Stomach smooth muscle (tissue), 2 donors: ENCODE data around the gene NACAD.

Source experiments
- H3K27ac ChIP-seq: one replicate; pipeline ENCODE4 v1.7.0; 2013; ENCODE audit warnings: mild to moderate bottlenecking, low read length, inconsistent platforms
- H3K27me3 ChIP-seq, 2 donors: one replicate each; pipeline ENCODE4 v1.7.0; 2013; ENCODE audit warnings: low read length in 2 of 2; ENCODE audit not compliant: insufficient read depth in 2 of 2, control insufficient read depth in 1 of 2
- H3K36me3 ChIP-seq, 2 donors: one replicate each; pipeline ENCODE4 v1.7.0; 2013; ENCODE audit warnings: low read length in 2 of 2; ENCODE audit not compliant: control insufficient read depth in 2 of 2, insufficient read depth in 2 of 2
- H3K4me1 ChIP-seq: one replicate; pipeline ENCODE4 v1.7.0; 2013; ENCODE audit warnings: low read length; ENCODE audit not compliant: control insufficient read depth, insufficient read depth
- H3K4me3 ChIP-seq, 2 donors: one replicate each; pipeline ENCODE4 v1.7.0; 2013; ENCODE audit warnings: low read length in 2 of 2
- H3K9ac ChIP-seq, 2 donors: one replicate each; pipeline ENCODE4 v1.7.0; 2013; ENCODE audit warnings: low read length in 2 of 2, mild to moderate bottlenecking in 1 of 2
- H3K9me3 ChIP-seq, 2 donors: one replicate each; pipeline ENCODE4 v1.7.0; 2013; ENCODE audit warnings: low read length in 2 of 2; ENCODE audit not compliant: control insufficient read depth in 2 of 2
- donor health status: healthy.
- donor health status: Pancreatic carcinoma.

Gene NACAD

GRCh38 chr7:45126920-45127319 is 38.2 kb upstream of the NACAD start:
- no peaks in the 10 kb centered on the region for H3K36me3 ChIP-seq
- no peak overlapping the region for H3K27ac ChIP-seq
- no peak overlapping the region for H3K4me3 ChIP-seq
- no peak overlapping the region for H3K9ac ChIP-seq
- no peaks in the 10 kb centered on the region for H3K9me3 ChIP-seq
- no peaks in the 10 kb centered on the region for H3K4me1 ChIP-seq
- H3K27me3 ChIP-seq, result no peaks in the 10 kb centered on the region

- Histone ChIP-seq H3K27me3 (no peaks in the 10 kb centered on the region), H3K9ac (no peak overlapping the region), H3K4me1 (no peaks in the 10 kb centered on the region)
Observed at GRCh38 chr7:45126201-45126600, 37.4 kb upstream of the NACAD start.

GRCh38 chr7:45125193-45125904 is 36.6 kb upstream of the NACAD start:
- Histone ChIP-seq H3K27ac (no peak overlapping the region), H3K36me3 (no peaks in the 10 kb centered on the region), H3K9me3 (no peaks in the 10 kb centered on the region), H3K4me3 (no peak overlapping the region), H3K27me3 (no peaks in the 10 kb centered on the region), H3K9ac (no peak overlapping the region), H3K4me1 (no peaks in the 10 kb centered on the region)

More at GRCh38 chr7:45126201-45126600, 37.4 kb upstream of the NACAD start:
- no peak overlapping the region for H3K27ac ChIP-seq
- H3K4me3 ChIP-seq, result no peak overlapping the region
- no peaks in the 10 kb centered on the region for H3K36me3 ChIP-seq
- no peaks in the 10 kb centered on the region for H3K9me3 ChIP-seq

GRCh38 chr7:45123913-45124710 is 35.3 kb upstream of the NACAD start:
- Histone ChIP-seq H3K27me3 (no peaks in the 10 kb centered on the region), H3K9ac (no peak overlapping the region), H3K36me3 (no peaks in the 10 kb centered on the region), H3K4me3 (no peak overlapping the region), H3K4me1 (no peaks in the 10 kb centered on the region), H3K27ac (no peak overlapping the region), H3K9me3 (no peaks in the 10 kb centered on the region)

- peaks cover 0 to 2% of the 10 kb centered on the region in 2 donors for H3K27me3 ChIP-seq
- no peak overlapping the region for H3K9ac ChIP-seq
- no peak overlapping the region for H3K27ac ChIP-seq
- H3K4me1 ChIP-seq, result no peaks in the 10 kb centered on the region
- H3K36me3 ChIP-seq, result no peaks in the 10 kb centered on the region
- no peaks in the 10 kb centered on the region for H3K9me3 ChIP-seq
- no peak overlapping the region for H3K4me3 ChIP-seq
Observed at GRCh38 chr7:45122975-45123860, 34.4 kb upstream of the NACAD start.

- no peaks in the 10 kb centered on the region for H3K36me3 ChIP-seq
- H3K9me3 ChIP-seq, result no peaks in the 10 kb centered on the region
- H3K9ac ChIP-seq, result no peak overlapping the region
- H3K4me1 ChIP-seq, result no peaks in the 10 kb centered on the region
- no peak overlapping the region for H3K27ac ChIP-seq
- H3K27me3 ChIP-seq, result peaks cover 0 to 4% of the 10 kb centered on the region in 2 donors
- no peak overlapping the region for H3K4me3 ChIP-seq
Observed at GRCh38 chr7:45119550-45119949, 30.8 kb upstream of the NACAD start.

GRCh38 chr7:45118889-45119331 is 30.1 kb upstream of the NACAD start:
- H3K27ac ChIP-seq, result no peak overlapping the region
- no peak overlapping the region for H3K9ac ChIP-seq
- no peaks in the 10 kb centered on the region for H3K9me3 ChIP-seq
- H3K27me3 ChIP-seq, result peaks cover 0 to 4% of the 10 kb centered on the region in 2 donors
- H3K36me3 ChIP-seq, result no peaks in the 10 kb centered on the region
- no peak overlapping the region for H3K4me3 ChIP-seq
- H3K4me1 ChIP-seq, result no peaks in the 10 kb centered on the region

- Histone ChIP-seq H3K9me3 (no peaks in the 10 kb centered on the region), H3K9ac (no peak overlapping the region), H3K27me3 (peaks cover 0 to 4% of the 10 kb centered on the region in 2 donors), H3K36me3 (no peaks in the 10 kb centered on the region), H3K4me3 (no peak overlapping the region), H3K27ac (no peak overlapping the region), H3K4me1 (no peaks in the 10 kb centered on the region)
Observed at GRCh38 chr7:45118292-45118691, 29.5 kb upstream of the NACAD start.

GRCh38 chr7:45117582-45117981 is 28.8 kb upstream of the NACAD start:
- no peaks in the 10 kb centered on the region for H3K36me3 ChIP-seq
- peaks cover 0 to 4% of the 10 kb centered on the region in 2 donors for H3K27me3 ChIP-seq
- no peak overlapping the region for H3K27ac ChIP-seq
- H3K4me1 ChIP-seq, result no peaks in the 10 kb centered on the region
- H3K9me3 ChIP-seq, result no peaks in the 10 kb centered on the region
- no peak overlapping the region for H3K9ac ChIP-seq
- no peak overlapping the region for H3K4me3 ChIP-seq

- Histone ChIP-seq H3K9ac (no peak overlapping the region), H3K4me1 (no peaks in the 10 kb centered on the region), H3K9me3 (no peaks in the 10 kb centered on the region), H3K36me3 (no peaks in the 10 kb centered on the region), H3K27me3 (peaks cover 0 to 4% of the 10 kb centered on the region in 2 donors), H3K4me3 (no peak overlapping the region), H3K27ac (no peak overlapping the region)
Observed at GRCh38 chr7:45116048-45116447, 27.3 kb upstream of the NACAD start.
